GM23338 (cell line): ENCODE results near the gene KRT71. TPM values are rescaled to one million over a fixed set of nuclear protein-coding genes. Genes with fewer than 3 reads are reported as not detected.

Experiments used
- ATAC-seq: fragments of 200-7000 bp; cut with Tn5 transposase; 3 replicates; pipeline ENCODE4 v1.9.1; 2020
- DNase-seq: peaks from one replicate; pipeline ENCODE4 v3.0.0-alpha.2; 2015; ENCODE audit warnings: low spot score
- H2AFZ ChIP-seq: fragments of 200-600 bp; sonication (generic); 2 replicates; pipeline ENCODE4 v1.8.0; 2016; ENCODE audit warnings: antibody characterized with exemption, mild to moderate bottlenecking, moderate library complexity
- H3F3A ChIP-seq: fragments of 200-600 bp; sonication (generic); replicated peaks from 2 replicates; pipeline ENCODE4 v1.8.0; 2017; ENCODE audit warnings: antibody characterized with exemption, mixed run types, low read depth
- H3K27ac ChIP-seq: fragments of 200-600 bp; sonication (generic); 2 replicates; pipeline ENCODE4 v1.6.1; 2016; ENCODE audit warnings: low read depth
- H3K27me3 ChIP-seq: fragments of 200-600 bp; sonication (generic); 2 replicates; pipeline ENCODE4 v1.8.0; 2016; ENCODE audit warnings: mild to moderate bottlenecking, mixed run types, moderate library complexity; ENCODE audit not compliant: insufficient read depth
- H3K36me3 ChIP-seq: fragments of 200-600 bp; sonication (generic); 2 replicates; pipeline ENCODE4 v1.8.0; 2016; ENCODE audit warnings: mild to moderate bottlenecking; ENCODE audit not compliant: insufficient read depth
- H3K4me1 ChIP-seq: fragments of 200-600 bp; sonication (generic); 2 replicates; pipeline ENCODE4 v1.8.0; 2016; ENCODE audit warnings: mild to moderate bottlenecking, moderate library complexity; ENCODE audit not compliant: insufficient read depth
- H3K4me2 ChIP-seq: fragments of 200-600 bp; sonication (generic); 2 replicates; pipeline ENCODE4 v1.7.1; 2017; ENCODE audit warnings: mixed run types
- H3K4me3 ChIP-seq: fragments of 200-600 bp; sonication (generic); 2 replicates; pipeline ENCODE4 v1.6.1; 2016; ENCODE audit warnings: mixed run types
- H3K79me2 ChIP-seq: fragments of 200-600 bp; sonication (generic); replicated peaks from 2 replicates; pipeline ENCODE4 v1.8.0; 2017; ENCODE audit warnings: mild to moderate bottlenecking; ENCODE audit not compliant: insufficient read depth
- H3K9me2 ChIP-seq: fragments of 200-600 bp; sonication (generic); 2 replicates; pipeline ENCODE4 v1.8.0; 2017; ENCODE audit not compliant: insufficient read depth
- H4K20me1 ChIP-seq: fragments of 200-600 bp; sonication (generic); replicated peaks from 2 replicates; pipeline ENCODE4 v1.8.0; 2017; ENCODE audit warnings: mild to moderate bottlenecking; ENCODE audit not compliant: insufficient read depth
- H3K27ac Mint-ChIP-seq: 2 replicates; pipeline ENCODE4 v1.8.0; 2020; ENCODE audit warnings: inconsistent platforms, mild to moderate bottlenecking, moderate library complexity, mixed read lengths
- H3K27me3 Mint-ChIP-seq: 3 replicates; pipeline ENCODE4 v1.8.0; 2022; ENCODE audit warnings: low read depth, mild to moderate bottlenecking, moderate library complexity, mixed read lengths, inconsistent platforms; ENCODE audit not compliant: insufficient read depth, poor library complexity
- H3K36me3 Mint-ChIP-seq: 3 replicates; pipeline ENCODE4 v1.8.0; 2021; ENCODE audit warnings: low read depth, mild to moderate bottlenecking, inconsistent platforms, moderate library complexity, mixed read lengths
- H3K4me1 Mint-ChIP-seq: 3 replicates; pipeline ENCODE4 v1.8.0; 2020; ENCODE audit warnings: mild to moderate bottlenecking, inconsistent platforms, mixed read lengths
- H3K4me3 Mint-ChIP-seq: 3 replicates; pipeline ENCODE4 v1.8.0; 2021; ENCODE audit warnings: moderate library complexity, mild to moderate bottlenecking, inconsistent platforms, mixed read lengths
- H3K9me3 Mint-ChIP-seq: 3 replicates; pipeline ENCODE4 v1.8.0; 2020; ENCODE audit warnings: moderate library complexity, mild to moderate bottlenecking, inconsistent platforms, mixed read lengths
- CREB1 ChIP-seq: fragments of 250-450 bp; sonication (Bioruptor Pico); IDR thresholded peaks from 2 replicates; pipeline ENCODE4 v1.5.0; 2020; ENCODE audit warnings: low read depth, mild to moderate bottlenecking, moderate library complexity
- EZH2 ChIP-seq: fragments of 200-600 bp; sonication (generic); IDR thresholded peaks from one replicate; pipeline ENCODE4 v1.8.0; 2017; ENCODE audit warnings: antibody characterized with exemption, mild to moderate bottlenecking, low read depth; ENCODE audit not compliant: unreplicated experiment
- EZH2phosphoT487 ChIP-seq: fragments of 200-600 bp; sonication (generic); IDR thresholded peaks from one replicate; pipeline ENCODE4 v1.8.1; 2018; ENCODE audit warnings: antibody characterized with exemption; ENCODE audit not compliant: unreplicated experiment
- NANOG ChIP-seq: IDR thresholded peaks from 2 replicates; pipeline ENCODE4 v1.6.1; 2016; ENCODE audit warnings: antibody characterized with exemption, borderline replicate concordance
- POLR2AphosphoS5 ChIP-seq: IDR thresholded peaks from 2 replicates; pipeline ENCODE4 v1.6.1; 2016; ENCODE audit warnings: antibody characterized with exemption, low read depth
- STAT1 ChIP-seq: IDR thresholded peaks from one replicate; pipeline ENCODE4 v1.6.1; 2016; ENCODE audit warnings: antibody characterized with exemption; ENCODE audit not compliant: unreplicated experiment
- ZNF114 ChIP-seq: fragments of 250-450 bp; sonication (Bioruptor Pico); IDR thresholded peaks from 2 replicates; pipeline ENCODE4 v1.5.0; 2020; ENCODE audit warnings: mild to moderate bottlenecking, moderate library complexity
- polyA plus RNA-seq: library from polyadenylated mRNA; unstranded; fragments of >200 nt; fragmentation: Nextera tagmentation; extraction: Ambion mirVana; gene quantifications from 2 replicates; pipeline ENCODE4 v1.2.1, GENCODE V29; 2016
- total RNA-seq: library from RNA; depleted of rRNA; stranded (reverse); fragments of >200 nt; shearing (Covaris generic); gene quantifications from 2 replicates; pipeline ENCODE4 v1.2.3, GENCODE V29; 2014
- TF ChIP-seq, protein P1 (sequence below): IDR thresholded peaks from one replicate; pipeline ENCODE4 v1.6.1; 2018; ENCODE audit warnings: antibody characterized with exemption; ENCODE audit not compliant: unreplicated experiment
- TF ChIP-seq, protein P2 (sequence below): fragments of 250-450 bp; sonication (Bioruptor Pico); IDR thresholded peaks from 2 replicates; pipeline ENCODE4 v1.5.0; 2020; ENCODE audit warnings: mild to moderate bottlenecking, moderate library complexity

The KRT71 gene
- total and polyA plus RNA-seq, 2 experiments from 2014 or later = not detected

DNA sequence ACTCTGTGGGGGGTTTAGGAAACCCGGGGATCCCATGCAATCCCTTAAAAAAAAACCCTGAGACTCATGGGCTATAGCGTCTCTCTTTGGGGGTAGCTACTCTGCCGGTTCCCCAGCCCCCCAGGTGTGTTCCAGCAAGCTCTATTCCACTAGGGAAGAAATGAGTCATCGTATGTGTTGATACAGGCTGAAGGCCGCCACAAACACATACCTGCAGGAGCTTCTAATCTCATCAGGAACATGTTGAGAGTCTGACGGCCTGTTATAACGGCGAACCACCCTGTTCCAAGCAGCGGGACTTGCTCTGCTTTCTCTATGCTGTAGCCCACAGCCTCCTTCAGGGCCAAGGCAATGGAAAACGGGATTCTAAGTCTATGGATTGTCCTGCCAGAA lies 31.8 kb downstream of the KRT71 start (continued):
- TF ChIP-seq, protein P1, sequence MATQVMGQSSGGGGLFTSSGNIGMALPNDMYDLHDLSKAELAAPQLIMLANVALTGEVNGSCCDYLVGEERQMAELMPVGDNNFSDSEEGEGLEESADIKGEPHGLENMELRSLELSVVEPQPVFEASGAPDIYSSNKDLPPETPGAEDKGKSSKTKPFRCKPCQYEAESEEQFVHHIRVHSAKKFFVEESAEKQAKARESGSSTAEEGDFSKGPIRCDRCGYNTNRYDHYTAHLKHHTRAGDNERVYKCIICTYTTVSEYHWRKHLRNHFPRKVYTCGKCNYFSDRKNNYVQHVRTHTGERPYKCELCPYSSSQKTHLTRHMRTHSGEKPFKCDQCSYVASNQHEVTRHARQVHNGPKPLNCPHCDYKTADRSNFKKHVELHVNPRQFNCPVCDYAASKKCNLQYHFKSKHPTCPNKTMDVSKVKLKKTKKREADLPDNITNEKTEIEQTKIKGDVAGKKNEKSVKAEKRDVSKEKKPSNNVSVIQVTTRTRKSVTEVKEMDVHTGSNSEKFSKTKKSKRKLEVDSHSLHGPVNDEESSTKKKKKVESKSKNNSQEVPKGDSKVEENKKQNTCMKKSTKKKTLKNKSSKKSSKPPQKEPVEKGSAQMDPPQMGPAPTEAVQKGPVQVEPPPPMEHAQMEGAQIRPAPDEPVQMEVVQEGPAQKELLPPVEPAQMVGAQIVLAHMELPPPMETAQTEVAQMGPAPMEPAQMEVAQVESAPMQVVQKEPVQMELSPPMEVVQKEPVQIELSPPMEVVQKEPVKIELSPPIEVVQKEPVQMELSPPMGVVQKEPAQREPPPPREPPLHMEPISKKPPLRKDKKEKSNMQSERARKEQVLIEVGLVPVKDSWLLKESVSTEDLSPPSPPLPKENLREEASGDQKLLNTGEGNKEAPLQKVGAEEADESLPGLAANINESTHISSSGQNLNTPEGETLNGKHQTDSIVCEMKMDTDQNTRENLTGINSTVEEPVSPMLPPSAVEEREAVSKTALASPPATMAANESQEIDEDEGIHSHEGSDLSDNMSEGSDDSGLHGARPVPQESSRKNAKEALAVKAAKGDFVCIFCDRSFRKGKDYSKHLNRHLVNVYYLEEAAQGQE = no peak
- TF ChIP-seq EZH2 (no peak), CREB1 (CRISPR knock-in tag) (no peak)

GRCh38 chr12:52519826-52520662 lies 32.9 kb downstream of the KRT71 start, which contains the start of gene KRT5:
Gene KRT5, minus strand, starts transcription at chr12:52520394. Its CDS starts 98 bp downstream, at chr12:52520296.
- Histone ChIP-seq H3K4me2 (no peak within 1 kb of the TSS), H3K79me2 (no peaks in the 10 kb centered on the region), H3K4me3 (no peak within 1 kb of the TSS), H2AFZ (no peak within 1 kb of the TSS), H3K27ac (no peak within 1 kb of the TSS), H3K36me3 (no peaks in the 10 kb centered on the region), H4K20me1 (no peaks in the 10 kb centered on the region), H3K27me3 (no peaks in the 10 kb centered on the region), H3K4me1 (no peaks in the 10 kb centered on the region), H3K9me2 (0 out of 2 replicates have a peak, but pooled peaks cover 3% of the 10 kb centered on the region), H3F3A (no peaks in the 10 kb centered on the region)
- H3K27me3 Mint-ChIP-seq = peaks cover 12% of the 10 kb centered on the region
- ATAC-seq (no peak), DNase-seq (no peak)
- no peaks in the 10 kb centered on the region for H3K36me3 Mint-ChIP-seq
- H3K4me1 Mint-ChIP-seq = peaks cover 15% of the 10 kb centered on the region; the same call in 1 of the 3 replicates
- no peak for TF ChIP-seq STAT1
- no peak for TF ChIP-seq EZH2phosphoT487
- TF ChIP-seq CREB1 (CRISPR knock-in tag) = no peak
- TF ChIP-seq ZNF114 (CRISPR knock-in tag) = no peak
- TF ChIP-seq EZH2 = no peak
- TF ChIP-seq NANOG = no peak
- H3K4me3 Mint-ChIP-seq = no peak within 1 kb of the TSS
- no peak within 1 kb of the TSS for H3K27ac Mint-ChIP-seq
- H3K9me3 Mint-ChIP-seq = no peaks in the 10 kb centered on the region

DNA sequence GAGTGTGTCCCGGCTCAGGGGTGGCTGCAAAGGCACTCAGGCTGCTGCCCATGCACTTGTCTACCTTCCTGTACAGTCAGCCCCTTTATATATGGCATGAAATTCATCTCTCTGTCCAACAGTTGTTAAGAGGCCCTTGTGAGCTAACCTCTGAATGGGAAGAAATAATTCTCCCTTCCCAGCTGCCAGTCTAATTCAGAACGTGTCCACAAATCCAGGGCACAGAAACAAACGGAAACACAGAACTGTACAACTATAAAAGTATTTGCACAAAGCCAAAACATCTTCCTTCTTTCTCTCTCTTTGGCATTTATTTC lies 33.6 kb downstream of the KRT71 start:
- Histone ChIP-seq H3K36me3 (no peaks in the 10 kb centered on the region), H2AFZ (no peak overlapping the region), H3K4me2 (no peak overlapping the region), H4K20me1 (no peaks in the 10 kb centered on the region), H3K9me2 (0 out of 2 replicates have a peak, but pooled peaks cover 3% of the 10 kb centered on the region), H3K4me1 (no peaks in the 10 kb centered on the region), H3K79me2 (no peaks in the 10 kb centered on the region), H3K27me3 (no peaks in the 10 kb centered on the region), H3F3A (no peaks in the 10 kb centered on the region), H3K27ac (no peak overlapping the region), H3K4me3 (no peak overlapping the region)
- Mint-ChIP-seq H3K27ac (no peak overlapping the region), H3K27me3 (peaks cover 12% of the 10 kb centered on the region), H3K9me3 (no peaks in the 10 kb centered on the region), H3K4me3 (no peak overlapping the region), H3K36me3 (no peaks in the 10 kb centered on the region), H3K4me1 (peaks cover 15% of the 10 kb centered on the region; the same call in 1 of the 3 replicates)
- ATAC-seq (no peak), DNase-seq (no peak)
- TF ChIP-seq EZH2 (no peak), EZH2phosphoT487 (no peak), CREB1 (CRISPR knock-in tag) (no peak), POLR2AphosphoS5 (no peak)
- TF ChIP-seq, protein P2, sequence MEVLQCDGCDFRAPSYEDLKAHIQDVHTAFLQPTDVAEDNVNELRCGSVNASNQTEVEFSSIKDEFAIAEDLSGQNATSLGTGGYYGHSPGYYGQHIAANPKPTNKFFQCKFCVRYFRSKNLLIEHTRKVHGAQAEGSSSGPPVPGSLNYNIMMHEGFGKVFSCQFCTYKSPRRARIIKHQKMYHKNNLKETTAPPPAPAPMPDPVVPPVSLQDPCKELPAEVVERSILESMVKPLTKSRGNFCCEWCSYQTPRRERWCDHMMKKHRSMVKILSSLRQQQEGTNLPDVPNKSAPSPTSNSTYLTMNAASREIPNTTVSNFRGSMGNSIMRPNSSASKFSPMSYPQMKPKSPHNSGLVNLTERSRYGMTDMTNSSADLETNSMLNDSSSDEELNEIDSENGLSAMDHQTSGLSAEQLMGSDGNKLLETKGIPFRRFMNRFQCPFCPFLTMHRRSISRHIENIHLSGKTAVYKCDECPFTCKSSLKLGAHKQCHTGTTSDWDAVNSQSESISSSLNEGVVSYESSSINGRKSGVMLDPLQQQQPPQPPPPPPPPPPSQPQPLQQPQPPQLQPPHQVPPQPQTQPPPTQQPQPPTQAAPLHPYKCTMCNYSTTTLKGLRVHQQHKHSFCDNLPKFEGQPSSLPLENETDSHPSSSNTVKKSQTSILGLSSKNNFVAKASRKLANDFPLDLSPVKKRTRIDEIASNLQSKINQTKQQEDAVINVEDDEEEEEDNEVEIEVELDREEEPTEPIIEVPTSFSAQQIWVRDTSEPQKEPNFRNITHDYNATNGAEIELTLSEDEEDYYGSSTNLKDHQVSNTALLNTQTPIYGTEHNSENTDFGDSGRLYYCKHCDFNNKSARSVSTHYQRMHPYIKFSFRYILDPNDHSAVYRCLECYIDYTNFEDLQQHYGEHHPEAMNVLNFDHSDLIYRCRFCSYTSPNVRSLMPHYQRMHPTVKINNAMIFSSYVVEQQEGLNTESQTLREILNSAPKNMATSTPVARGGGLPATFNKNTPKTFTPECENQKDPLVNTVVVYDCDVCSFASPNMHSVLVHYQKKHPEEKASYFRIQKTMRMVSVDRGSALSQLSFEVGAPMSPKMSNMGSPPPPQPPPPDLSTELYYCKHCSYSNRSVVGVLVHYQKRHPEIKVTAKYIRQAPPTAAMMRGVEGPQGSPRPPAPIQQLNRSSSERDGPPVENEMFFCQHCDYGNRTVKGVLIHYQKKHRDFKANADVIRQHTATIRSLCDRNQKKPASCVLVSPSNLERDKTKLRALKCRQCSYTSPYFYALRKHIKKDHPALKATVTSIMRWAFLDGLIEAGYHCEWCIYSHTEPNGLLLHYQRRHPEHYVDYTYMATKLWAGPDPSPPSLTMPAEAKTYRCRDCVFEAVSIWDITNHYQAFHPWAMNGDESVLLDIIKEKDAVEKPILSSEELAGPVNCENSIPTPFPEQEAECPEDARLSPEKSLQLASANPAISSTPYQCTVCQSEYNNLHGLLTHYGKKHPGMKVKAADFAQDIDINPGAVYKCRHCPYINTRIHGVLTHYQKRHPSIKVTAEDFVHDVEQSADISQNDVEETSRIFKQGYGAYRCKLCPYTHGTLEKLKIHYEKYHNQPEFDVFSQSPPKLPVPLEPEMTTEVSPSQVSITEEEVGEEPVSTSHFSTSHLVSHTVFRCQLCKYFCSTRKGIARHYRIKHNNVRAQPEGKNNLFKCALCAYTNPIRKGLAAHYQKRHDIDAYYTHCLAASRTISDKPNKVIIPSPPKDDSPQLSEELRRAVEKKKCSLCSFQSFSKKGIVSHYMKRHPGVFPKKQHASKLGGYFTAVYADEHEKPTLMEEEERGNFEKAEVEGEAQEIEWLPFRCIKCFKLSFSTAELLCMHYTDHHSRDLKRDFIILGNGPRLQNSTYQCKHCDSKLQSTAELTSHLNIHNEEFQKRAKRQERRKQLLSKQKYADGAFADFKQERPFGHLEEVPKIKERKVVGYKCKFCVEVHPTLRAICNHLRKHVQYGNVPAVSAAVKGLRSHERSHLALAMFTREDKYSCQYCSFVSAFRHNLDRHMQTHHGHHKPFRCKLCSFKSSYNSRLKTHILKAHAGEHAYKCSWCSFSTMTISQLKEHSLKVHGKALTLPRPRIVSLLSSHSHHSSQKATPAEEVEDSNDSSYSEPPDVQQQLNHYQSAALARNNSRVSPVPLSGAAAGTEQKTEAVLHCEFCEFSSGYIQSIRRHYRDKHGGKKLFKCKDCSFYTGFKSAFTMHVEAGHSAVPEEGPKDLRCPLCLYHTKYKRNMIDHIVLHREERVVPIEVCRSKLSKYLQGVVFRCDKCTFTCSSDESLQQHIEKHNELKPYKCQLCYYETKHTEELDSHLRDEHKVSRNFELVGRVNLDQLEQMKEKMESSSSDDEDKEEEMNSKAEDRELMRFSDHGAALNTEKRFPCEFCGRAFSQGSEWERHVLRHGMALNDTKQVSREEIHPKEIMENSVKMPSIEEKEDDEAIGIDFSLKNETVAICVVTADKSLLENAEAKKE (CRISPR knock-in tag) = no peak
